Upper lobe of left lung (tissue), 4 donors: ENCODE measurements around the gene DAW1.

Source experiments
- CTCF ChIP-seq, 6 experiments: fragments of 450-650 bp in 4 of 6; fragments of 200-600 bp in 2 of 6; sonication (generic) in 2 of 6; IDR thresholded peaks; one replicate each; pipeline ENCODE4 v1.5.1; 2016 to 2019; ENCODE audit warnings: antibody characterized with exemption in 6 of 6
- EP300 ChIP-seq, 4 donors: sonication (generic); formaldehyde crosslinking; IDR thresholded peaks; one replicate each; pipeline ENCODE4 v1.5.1; 2017; ENCODE audit warnings: antibody characterized with exemption in 4 of 4, control low read depth in 2 of 4

DNA sequence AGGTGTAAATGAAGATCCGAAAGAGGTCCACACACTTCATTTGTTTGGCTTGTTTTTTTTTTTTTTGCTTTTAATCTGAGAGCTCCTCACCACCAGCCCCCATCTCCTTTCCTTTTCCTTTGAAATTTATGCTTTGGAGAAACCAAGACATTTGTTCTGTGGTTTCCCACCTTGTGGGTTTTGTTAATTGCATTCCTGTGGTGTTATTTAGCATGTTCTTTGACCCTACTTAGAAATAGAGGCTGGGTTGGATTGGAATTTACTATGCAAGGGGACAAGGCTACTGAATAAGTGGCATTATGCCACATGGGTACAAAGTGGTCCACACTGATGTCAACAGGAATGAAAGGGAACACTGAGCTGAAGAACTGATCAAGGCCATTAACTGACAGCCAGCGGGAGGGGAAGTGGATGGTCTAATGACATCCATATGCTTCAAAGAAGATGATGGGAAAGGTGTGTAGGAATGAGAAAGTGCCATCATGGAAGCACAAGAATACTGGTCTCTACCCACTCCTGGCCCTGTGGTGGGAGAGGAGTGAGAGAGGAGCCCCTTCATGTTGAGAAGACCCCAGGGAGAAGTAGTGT is 48.9 kb upstream of the DAW1 start:
- no peak for TF ChIP-seq EP300 (IDR thresholded peaks at IDR 0.05)
- TF ChIP-seq CTCF (IDR thresholded peaks at IDR 0.05), result no peak
